Smooth muscle cell of the brain vasculature (primary cell): ENCODE measurements around the gene MTCH1.

ENCODE experiments used
- DNase-seq: peaks from one replicate; pipeline ENCODE4 v3.0.0-alpha.2; 2012; ENCODE audit warnings: low read depth, low spot score

MTCH1 gene

DNA sequence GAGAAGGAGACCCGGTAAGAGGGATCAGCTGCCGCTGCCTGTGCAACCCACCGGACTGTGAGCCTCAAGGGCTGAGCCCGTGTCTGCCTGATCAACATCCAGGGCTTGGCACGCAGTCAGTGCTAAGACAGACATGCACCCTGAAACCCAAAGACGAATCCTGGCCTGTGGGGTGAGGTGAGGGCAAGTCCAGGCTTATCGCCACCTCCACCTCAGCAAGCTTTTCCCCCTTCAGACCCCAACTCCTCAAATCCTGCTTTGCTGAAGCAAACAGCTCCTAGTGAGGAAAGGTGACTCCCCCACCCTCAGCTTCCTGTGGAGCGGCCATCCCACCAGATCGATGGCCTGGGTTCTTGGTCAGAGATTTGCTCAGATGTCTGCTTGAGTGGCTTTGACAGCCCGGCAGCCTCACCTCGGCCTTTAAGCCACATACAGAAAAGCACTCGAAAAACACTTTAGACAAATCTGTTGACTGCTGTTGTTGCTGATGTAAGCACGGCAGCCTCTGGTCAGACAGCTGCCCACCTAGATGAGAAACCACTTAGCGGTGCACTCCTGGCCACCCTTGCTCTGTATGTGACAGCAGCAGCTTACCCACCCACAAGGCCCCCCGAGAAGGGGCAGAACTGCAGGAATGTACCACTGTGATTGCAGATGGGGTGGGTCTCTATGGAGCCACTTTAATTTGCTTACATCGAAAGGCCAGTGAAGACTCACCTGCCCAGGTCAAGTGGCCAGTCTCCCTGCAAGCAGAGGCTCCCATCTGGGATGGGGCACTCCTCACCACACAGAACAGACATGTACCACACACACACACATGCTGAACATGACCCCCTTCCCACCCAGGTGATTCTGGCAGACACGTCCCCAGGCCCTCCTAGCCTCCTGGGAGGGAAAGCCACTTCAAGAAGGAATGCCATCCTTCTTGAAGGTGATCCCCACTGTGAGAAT is 14.8 kb downstream of the MTCH1 start:
- no peak for DNase-seq

DNA sequence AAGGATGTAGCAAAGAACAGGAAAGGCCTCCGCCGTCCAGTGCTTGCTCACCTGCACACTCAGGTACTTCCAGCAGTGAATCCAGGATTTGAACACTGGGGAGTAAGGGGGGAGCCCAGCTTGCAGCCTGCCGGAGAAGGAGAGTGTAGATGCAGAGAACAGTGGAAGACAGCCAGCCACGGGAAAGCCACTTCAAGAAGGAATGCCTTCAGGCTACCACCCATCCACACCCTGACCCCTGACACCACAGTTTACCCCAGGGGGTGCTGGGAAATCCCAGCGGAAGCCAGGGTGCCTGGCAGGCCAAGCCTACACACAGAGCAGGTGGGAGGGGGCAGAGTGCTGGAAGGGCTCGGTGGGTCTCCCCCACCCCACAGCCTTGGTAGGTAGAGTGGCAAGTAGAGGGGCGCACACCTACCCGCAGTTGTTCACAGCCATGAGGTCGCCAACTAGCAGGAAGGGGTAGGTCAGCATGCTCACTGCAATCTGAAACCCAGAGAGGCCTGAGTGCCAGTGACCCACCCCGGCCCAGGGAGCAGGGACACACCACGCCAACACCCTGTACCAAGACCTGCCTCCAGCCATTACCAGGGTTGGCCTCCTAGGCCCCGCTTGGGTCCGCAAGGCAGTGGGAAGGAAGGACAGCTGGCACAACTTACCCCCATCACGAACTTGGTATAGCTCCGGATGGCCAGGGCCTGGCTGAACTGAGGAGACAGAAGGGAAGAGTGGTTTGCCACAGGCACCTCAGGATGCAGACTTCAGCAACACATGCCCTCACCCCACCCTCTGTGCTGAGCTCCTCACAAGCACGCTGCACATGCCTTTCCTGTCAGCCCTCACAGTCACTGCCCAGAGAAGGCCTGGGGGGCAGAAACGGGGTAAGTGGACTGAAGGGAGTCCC is 15.8 kb downstream of the MTCH1 start:
- DNase-seq, result no peak

DNA sequence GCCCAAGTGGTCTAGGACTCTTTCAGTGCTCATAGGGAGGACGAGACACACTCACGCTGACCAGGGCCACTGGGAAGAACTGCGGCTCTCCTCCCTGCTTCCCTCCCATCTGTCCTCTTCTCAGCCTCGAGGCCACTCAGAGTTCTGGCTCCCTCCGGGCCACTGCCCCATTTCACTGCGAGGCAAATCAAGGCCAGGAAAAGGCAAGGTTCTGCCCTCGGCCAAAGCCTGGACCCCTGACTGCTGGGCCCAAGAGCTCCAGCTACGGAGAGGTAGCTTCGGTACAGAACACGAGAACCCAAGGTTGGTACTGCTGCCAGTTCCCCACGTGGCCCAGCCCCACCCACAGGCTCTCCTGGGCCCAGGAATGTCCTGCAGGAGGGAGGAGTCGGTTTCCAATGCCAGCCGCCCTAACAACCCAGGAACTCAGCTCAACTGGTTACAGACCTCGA is 16.7 kb downstream of the MTCH1 start:
- no peak for DNase-seq

DNA sequence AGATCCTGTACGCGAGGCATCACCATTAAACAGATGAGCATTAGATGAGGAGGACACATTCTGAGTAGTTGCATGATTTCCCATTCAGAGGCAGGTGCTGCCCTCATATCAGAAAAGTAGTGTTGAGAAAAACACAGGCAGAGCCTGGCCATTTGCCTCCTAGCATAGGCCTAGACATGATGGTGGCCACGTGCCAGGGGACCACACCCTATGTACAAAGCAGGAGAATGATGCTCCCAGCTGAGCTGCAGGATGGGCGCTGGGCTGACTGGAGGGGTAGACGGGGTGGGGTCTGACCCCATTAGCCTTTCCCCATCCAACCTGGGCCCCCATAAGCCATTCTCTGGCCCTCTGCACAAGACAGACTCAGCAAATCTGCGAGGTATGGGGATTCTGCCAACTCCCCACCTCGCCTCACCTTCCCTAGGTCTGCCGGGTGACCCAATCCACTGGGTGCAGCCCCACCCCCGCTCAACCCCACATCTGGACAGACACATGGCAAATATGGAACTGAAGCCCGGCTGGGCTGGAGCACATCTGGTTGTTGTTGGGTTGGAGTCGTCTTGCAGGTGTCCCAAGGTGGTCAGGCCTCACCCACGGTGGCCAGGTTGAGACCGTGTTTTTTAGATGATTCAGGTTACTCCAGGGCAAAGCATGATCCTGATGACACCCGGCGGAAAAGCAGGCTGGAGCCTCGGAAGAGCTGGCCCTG is 17.6 kb downstream of the MTCH1 start:
- no peak for DNase-seq

DNA sequence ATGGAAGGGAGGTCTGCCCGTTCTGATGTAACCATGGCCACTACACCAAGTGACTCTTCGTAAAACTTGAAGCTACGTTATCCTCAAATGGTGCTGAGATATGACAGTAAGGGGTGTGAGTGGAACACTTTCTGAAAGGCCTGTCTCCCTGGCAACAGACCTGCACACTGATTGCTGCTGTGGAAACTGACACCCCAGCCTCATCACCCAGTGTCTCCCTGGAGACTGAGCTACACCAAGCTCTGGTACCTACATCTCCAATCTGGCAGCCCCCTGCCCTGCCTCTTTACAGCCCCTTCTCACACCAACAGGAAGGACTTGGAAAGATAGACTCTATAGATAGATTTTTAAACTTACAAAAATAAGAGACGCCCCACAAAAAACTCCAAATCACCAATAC is 18.2 kb downstream of the MTCH1 start:
- DNase-seq, result no peak

DNA sequence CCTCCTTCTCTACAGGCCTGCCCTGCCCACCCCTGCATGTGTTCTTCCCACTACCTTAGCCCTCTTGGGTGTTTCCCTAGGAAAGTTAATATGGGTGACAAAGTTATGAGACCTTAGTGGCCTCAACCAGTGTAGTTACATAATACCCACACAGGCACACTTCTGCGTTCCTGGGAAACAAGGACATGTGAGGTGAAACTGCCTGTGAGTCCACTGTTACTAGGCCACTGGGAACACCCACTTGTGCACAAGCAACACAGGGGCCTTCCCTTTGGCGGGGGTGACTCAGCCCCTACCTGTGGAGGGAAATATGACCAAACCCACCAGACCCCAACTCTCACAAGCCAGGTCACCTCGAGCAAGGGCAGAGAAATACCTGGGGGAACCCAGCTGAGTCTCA is 18.7 kb downstream of the MTCH1 start:
- no peak for DNase-seq

DNA sequence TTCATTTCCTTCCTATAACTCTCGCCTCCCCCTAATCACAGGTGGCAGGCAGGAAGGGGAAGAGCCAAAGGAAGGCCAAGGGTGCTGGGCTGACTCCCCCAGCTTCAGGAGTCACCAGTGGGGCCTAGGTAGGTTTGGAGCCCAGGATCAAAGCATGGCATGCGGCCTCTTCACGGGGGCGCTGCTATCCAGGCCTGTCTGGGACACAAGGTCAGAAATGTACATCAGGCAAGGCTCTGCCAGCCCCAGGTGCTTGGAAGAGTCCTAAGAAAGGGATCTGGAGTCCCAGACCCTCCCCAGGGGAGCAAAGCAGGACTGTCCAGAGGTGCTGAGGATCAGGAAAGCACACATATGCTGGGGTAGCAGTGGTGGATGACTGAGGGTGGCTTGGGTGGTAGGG is 21.1 kb downstream of the MTCH1 start:
- DNase-seq, result no peak

DNA sequence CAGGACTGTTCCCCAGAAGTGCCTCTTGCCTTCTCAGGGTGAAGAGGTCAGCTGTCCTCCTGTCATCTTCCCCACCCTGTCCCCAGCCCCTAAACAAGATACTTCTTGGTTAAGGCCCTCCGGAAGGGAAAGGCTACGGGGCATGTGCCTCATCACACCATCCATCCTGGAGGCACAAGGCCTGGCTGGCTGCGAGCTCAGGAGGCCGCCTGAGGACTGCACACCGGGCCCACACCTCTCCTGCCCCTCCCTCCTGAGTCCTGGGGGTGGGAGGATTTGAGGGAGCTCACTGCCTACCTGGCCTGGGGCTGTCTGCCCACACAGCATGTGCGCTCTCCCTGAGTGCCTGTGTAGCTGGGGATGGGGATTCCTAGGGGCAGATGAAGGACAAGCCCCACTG is 21.6 kb downstream of the MTCH1 start:
- DNase-seq, result no peak

DNA sequence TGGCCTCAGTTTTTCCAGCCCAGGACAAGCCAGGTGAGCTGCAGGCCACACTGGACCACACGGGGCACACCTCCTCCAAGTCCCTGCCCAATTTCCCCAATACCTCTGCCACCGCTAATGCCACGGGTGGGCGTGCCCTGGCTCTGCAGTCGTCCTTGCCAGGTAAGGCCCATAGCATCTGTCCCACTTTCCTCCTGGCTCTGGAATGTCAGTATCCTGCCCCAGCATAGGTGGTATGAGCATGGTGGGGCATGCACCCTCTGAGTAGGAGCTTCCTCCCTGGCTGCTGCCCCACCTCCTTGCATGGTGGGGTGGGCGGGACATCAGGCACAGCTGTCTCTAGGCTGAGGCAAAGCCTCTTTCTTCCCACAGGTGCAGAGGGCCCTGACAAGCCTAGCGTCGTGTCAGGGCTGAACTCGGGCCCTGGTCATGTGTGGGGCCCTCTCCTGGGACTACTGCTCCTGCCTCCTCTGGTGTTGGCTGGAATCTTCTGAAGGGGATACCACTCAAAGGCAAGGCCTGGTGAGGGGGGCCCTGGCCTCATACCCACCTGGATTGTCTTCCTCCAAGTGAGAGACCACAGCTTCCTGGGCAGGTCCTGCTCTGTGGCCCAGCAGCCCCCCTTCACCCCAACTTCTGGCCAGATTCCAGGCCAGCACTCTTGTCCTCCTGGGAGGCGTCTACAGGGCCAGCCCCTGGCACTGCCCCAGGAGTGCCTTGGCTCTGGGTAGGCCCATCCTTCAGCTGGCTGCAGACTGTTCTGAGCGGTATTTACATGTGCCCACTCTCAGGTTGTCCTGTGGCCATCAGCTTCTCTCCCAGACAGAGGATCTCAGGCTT is 22.3 kb downstream of the MTCH1 start:
- no peak for DNase-seq

DNA sequence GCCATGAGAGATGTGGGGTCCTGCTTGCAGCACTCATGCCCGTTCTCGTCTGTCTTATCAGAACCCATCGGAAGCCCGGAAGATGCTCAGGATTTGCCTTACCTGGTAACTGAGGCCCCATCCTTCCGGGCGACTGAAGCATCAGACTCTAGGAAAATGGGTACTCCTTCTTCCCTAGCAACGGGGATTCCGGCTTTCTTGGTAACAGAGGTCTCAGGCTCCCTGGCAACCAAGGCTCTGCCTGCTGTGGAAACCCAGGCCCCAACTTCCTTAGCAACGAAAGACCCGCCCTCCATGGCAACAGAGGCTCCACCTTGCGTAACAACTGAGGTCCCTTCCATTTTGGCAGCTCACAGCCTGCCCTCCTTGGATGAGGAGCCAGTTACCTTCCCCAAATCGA is 23.1 kb downstream of the MTCH1 start:
- no peak for DNase-seq

DNA sequence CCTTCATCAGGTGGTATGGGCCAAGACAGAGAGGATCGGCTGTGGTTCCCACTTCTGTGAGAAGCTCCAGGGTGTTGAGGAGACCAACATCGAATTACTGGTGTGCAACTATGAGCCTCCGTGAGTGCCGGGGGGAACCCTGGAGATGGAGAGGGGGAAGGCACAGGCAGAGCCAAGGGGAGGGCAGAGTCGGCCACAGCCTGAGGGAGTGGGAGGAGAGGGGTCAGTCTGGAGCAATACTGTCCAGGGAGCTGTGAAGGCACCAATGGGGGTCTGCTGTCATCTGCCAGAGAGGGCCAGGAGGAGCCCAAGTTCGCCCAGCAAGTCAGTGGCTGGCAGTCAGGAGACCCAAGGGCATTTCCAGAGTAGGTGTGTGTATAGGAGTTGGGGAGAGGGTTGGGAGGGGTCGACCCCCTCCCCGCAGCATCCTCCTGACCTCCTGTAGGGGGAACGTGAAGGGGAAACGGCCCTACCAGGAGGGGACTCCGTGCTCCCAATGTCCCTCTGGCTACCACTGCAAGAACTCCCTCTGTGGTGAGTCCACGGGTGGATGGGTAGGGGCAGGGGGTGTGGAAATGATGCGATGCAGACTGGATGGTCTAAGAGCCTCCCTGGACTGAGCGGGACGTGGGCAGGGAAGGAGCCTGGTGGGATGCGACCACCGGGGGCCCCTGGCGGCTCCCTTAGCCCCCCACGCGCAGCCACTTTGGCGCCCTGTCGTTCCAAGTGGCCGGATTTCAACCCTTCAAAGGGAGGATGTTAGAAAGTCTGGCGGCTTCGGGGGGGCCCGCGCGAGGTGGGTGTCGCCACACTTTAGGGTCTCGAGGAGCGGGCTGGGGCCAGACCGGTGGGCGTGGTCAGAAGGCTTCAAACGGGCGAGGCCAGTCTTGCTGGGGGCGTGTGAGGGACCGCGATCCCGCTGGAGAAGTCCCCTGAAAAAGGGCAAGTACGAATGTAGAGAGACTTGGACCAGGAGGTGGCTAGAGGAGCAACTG is 24.3 kb downstream of the MTCH1 start:
- no peak for DNase-seq

DNA sequence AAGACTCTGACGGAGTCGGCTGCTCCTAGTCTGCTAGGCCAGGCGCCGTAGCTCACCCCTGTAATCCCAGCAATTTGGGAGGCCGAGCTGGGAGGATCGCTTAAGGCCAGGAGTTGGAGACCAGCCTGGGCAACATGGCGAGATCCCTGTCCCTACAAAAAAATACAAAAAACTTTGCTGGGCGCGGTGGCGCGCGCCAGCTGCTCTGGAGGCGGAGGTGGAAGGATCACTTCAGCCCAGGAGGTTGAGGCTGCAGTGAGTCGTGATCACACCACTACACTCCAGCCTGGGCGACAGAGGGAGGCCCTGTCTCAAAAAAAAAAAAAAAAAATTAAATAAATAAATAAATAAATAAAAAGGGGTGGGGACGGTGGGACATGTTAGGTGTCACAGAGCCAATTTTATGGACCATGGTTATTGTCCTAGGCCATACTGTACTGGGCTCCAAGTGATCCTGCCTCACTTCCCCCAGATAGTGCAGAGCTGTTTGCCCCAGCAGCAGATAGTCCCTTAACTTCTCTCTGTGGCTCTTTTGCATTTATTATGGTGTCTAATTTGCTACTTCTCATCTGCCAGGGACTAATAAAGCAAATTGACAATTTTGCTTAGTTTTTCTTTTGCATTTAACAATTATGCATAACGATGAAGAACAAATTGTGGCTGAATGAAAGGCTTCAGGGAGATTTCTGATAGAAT is 26.3 kb downstream of the MTCH1 start:
- DNase-seq, result no peak

DNA sequence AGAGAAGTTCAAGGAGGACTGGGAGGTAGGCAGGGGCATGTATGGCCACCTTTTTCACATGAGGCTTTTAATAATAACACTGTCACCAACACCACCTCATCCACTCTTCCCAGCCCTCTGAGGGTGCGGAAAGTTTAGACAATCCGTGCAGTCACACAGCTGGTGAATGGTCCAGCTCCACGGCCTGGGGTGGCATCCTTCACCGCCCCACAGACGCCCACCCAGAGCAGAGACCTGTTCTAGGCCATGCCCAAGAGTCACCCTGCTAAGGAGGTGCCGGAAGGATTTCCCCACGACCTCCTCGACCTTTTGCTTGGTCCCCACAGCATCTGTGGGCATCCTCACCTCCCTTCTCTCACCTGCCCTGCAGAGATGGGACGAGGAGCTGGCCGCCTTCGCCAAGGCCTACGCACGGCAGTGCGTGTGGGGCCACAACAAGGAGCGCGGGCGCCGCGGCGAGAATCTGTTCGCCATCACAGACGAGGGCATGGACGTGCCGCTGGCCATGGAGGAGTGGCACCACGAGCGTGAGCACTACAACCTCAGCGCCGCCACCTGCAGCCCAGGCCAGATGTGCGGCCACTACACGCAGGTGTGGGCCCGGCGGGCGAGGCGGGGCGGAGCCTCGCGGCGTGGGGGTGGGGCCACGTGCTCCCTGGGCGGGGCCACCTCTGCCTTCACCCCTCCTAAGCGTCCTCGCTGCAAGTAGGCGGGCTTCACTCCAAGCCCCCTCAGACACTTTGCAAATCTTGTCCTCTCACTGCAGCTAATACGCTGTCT is 27.0 kb downstream of the MTCH1 start:
- no peak for DNase-seq

DNA sequence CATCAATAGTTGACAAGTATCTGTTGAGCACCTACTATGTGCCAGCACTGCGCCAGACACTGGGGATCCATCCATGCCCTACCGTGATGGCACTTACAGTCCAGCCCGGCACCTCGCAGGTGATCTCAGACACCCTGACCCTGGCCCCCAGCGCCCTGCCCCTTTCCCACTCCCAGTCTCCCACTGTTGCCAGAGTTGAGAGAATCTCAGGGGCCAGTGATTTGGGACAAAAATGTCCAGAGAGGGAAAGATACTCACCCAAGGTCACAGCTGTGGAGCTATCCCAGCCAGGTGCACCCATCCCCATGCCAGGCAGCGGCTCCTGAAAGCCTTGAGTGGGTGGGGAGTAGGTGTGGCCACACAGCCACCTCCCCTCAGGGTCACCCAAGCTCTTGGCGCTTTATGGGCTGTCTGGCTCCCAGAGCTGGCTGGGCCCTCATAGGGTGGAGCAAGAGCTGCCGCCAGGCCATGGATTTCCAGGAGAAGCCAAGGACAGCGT is 28.2 kb downstream of the MTCH1 start:
- DNase-seq, result no peak

DNA sequence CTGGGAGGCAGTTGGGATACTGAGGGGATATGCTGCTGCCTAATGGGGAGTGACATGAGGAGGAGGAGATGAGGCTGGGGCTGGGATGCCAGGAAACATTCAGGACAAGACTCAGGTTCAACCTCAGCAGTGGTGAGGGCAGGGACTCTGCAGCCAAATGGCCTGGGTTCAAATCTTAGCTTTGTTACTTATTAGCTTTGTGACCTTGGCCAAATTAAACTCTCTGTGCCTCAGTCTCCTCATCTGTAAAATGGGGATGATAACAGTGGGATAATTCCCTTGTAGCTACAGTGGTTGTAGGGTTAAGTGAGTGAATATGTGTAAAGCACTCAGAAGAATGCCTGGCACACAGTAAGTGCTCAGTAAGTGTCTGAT is 29.6 kb downstream of the MTCH1 start:
- DNase-seq, result no peak

DNA sequence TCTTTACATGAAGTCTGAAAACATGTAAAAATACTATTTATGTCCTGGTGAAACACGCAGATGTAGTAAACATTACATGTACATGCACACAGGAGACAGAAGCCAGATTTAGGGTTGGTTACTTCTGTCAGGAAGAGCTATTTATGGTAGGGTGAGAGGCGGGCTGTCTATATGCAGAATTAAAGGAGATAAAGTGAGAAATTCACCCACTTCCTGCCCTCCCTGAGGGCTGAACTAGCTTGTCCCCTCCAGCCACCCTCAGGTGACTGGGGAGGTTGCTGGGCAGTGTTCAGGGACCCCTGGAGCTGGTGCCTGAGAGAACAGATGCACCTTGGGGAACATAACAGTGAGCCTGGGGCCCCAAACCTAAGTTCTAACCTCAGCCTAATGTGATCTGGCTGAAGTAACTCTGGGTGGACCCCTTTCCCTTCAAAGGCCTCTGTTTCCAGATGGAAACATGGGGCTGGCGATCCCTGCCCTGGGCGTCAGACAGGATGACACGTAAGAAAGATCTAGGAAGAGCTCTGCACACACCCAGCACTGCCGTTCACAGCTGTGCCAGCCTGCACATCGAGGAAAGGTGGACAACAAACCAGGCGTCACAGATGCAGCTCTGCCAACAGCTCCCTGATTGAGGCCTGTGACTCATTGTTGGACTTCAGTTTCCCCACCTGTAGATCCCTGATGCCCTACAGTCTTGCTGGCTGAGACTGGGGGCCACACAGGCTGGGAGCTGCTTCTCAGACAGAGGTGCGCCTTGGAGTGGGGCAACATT is 30.1 kb downstream of the MTCH1 start:
- no peak for DNase-seq

DNA sequence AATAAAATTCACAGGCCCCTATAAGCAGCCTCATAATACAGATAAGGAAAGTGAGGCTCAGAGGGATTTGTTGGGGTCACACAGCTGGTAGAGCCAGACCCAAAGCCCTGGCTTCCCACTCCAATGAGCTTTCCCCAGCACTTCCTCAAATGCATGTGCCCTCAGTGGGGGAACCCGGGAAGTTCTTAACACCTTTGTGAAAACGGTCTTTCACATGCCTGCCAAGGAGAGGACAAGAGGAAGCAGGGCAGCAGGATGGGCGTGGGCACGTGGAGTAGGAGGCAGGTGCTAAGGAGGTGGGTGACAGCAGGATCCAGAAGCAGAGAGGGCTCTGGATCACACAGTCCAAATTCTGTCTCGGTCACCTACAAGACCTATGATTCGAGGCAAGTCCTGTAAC is 30.9 kb downstream of the MTCH1 start:
- no peak for DNase-seq
